KOPT-K1 (cell line): ENCODE measurements around the gene CRADD.
"Not testable (repeated sequence)": the region's sequence is repeated elsewhere in the genome, so short reads cannot be mapped to it uniquely, and the experiment has no call there.

ENCODE experiments used
- H3K27ac ChIP-seq: fragments of 200-600 bp; sonication (generic); 2 replicates; pipeline ENCODE4 v1.5.1; 2016; ENCODE audit warnings: antibody characterized with exemption, mild to moderate bottlenecking, low read depth, low read length; ENCODE audit not compliant: poor library complexity, severe bottlenecking
- H3K36me3 ChIP-seq: fragments of 200-600 bp; sonication (generic); 2 replicates; pipeline ENCODE4 v1.5.1; 2017; ENCODE audit warnings: antibody characterized with exemption, mild to moderate bottlenecking, low read length, moderate library complexity; ENCODE audit not compliant: insufficient read depth
- H3K9me3 ChIP-seq: fragments of 200-600 bp; sonication (generic); 2 replicates; pipeline ENCODE4 v1.5.1; 2017; ENCODE audit warnings: antibody characterized with exemption, low read length, mild to moderate bottlenecking; ENCODE audit not compliant: insufficient read depth, poor library complexity, severe bottlenecking

CRADD gene

DNA sequence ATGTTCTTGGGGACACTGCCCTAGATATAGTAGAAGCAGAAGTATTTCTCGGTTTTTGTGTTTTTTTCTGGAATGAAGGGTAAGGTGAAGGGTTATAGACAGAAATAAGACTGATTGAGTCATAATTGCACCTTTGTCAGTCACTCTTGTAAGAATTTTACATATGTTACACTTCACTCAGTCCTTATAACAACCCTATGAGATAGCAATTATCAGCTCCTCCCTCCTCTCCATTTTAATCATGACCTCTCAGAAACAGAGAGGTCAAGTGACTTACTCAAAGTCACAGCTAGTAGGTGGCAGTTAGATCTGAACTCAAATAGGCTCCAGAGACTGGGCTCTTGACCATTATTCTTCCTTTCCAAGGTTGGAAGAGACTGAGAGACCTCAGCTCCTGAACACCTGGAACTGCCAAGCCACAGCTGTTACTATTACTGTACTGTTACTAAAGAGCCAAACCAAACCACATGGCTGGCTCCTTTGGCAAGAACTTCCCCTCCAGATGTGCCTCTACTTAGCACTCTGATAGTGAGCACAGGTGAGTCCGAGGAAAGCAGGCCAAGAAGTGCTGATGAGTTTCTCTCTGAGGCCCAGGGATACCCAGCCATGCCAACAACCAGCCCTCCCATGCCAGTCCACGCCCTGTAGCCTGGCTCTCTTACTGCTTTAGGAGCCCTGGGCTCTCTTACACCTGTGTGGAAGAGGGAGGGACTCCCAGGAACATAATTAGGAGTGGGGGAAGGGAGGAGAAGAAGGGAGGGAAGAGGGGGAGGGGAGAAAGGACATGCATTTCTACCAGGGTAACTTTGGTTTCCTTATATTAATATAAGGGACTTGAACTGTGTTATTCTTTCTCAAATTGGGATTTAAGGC, 121.3 kb downstream of the CRADD start:
- no peaks in the 10 kb centered on the region for H3K36me3 ChIP-seq
- no peak overlapping the region for H3K27ac ChIP-seq
- no peaks in the 10 kb centered on the region for H3K9me3 ChIP-seq

DNA sequence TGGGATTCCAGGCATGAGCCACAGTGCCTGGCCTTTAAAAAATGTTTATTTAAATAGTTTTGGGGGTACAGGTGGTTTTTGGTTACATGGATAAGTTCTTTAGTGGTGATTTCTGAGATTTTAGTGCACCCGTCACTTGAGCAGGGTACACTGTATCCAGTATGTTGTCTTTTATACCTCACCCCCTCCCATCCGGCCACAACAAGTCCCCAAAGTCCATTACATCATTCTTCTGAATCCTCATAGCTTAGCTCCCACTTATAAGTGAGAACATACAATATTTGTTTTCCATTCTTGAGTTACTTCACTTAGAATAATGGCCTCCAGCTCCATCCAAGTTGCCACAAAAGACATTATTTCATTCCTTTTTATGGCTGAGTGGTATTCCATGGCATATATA, 124.5 kb downstream of the CRADD start:
- not testable (repeated sequence) for H3K27ac ChIP-seq, H3K36me3 ChIP-seq, H3K9me3 ChIP-seq

DNA sequence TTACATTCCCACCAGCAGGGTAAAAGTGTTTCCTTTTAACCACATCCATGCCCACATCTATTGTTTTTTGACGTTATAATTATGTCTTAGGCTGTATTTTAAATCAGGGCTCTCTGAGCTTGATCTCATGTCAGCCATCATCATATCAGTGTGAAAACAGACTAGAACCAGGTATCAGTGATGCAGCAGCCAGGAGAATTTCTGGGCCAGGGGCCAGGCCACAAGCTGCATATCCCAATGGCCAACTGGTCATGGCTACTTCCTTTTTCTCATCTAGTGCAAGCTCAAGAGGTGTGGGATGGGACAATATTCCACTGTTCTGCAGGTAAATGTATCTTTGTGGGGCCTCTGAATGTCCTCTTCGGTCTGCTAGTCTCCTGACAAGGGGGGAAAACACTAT, 125.1 kb downstream of the CRADD start:
- no peaks in the 10 kb centered on the region for H3K9me3 ChIP-seq
- no peaks in the 10 kb centered on the region for H3K36me3 ChIP-seq
- H3K27ac ChIP-seq, result no peak overlapping the region

DNA sequence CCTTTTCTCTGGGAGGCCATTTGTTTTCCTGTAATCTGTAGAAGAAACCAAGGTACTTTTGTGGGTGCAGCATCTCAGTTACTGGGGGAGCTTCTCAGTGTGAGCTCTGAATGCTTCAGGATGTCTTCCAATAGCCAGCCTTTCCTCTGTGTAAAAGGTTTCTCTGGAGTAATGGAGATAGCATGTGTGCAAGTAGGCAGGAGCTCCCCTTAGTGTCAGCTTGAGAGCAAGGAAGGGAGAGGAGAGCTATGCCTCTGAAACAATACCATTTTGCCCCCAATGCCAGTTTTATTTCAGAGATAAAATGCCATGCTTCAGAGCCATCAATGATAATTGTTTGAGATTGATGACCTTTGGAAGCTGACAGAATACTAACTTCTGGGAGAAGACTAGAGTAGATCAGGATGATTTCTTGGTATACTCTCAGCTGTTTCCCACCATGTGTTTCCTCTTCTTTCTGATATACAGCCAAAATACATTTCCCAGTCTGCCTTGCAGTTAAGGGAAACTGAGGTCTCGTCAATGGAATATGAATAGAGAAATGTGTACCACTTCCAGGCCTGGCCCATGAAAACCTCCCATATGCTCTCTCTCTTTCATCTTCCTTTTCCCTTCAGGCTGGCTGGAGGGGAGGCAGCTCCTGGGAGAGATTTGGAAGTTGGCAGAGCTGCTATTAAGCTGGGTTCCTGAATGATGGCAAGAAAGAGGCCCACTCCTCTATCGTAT, 125.7 kb downstream of the CRADD start:
- no peaks in the 10 kb centered on the region for H3K36me3 ChIP-seq
- no peaks in the 10 kb centered on the region for H3K9me3 ChIP-seq
- no peak overlapping the region for H3K27ac ChIP-seq

DNA sequence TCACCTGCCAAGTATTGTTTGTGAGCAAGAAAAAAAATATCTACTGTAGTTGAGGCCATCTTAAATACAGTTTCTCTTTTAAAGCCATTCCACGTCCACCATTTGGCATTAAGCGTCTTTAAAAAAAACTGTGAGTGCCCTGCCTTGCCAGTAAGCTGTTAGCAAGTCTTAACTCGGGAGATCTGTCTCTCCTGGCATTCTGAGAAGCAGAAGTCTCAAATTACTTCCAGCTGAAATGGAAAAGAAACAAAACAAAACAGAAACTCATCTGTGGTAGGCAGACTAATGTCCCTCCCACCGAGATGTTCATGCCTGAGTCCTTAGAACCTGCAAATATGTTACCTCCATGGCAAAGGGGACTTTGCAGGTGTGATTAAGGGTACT, 126.2 kb downstream of the CRADD start:
- Histone ChIP-seq H3K27ac (no peak overlapping the region), H3K36me3 (no peaks in the 10 kb centered on the region), H3K9me3 (no peaks in the 10 kb centered on the region)

DNA sequence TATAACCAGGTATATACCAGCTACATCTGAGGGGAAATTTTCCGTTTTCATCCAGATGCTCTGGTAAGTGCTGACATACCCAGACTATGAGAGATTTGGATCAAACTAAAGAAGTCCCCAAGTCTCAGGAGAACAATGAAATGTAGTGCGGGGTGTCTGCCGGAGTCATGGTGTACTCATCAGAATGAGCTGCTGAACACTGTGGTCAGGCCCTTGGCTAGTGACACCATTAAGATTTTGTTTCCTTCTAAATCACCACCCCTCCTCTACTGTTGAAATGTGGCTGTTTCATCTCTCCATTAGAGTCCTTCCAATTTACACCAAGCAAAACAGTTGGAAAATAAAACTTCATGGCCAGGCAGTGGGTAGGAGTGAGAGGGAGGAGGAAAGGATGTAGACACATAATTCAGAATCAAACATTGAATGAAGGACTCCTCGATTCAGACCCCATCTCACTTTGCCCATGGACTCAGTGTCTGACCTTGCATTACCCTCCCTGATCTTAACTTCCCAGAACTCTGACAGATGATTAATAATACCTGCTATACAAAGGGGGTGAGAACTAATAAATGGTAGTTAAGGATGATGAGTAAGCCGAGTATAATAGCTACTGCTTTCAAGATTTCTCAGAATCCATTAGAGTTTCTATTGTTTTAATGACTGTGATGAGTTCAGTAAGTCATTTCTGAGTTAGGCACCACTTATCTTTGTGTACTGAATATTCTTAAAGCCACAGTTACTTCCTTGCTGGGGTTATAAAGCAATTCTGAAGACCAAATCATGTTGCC, 127.4 kb downstream of the CRADD start:
- Histone ChIP-seq H3K27ac (no peak overlapping the region), H3K36me3 (no peaks in the 10 kb centered on the region)

DNA sequence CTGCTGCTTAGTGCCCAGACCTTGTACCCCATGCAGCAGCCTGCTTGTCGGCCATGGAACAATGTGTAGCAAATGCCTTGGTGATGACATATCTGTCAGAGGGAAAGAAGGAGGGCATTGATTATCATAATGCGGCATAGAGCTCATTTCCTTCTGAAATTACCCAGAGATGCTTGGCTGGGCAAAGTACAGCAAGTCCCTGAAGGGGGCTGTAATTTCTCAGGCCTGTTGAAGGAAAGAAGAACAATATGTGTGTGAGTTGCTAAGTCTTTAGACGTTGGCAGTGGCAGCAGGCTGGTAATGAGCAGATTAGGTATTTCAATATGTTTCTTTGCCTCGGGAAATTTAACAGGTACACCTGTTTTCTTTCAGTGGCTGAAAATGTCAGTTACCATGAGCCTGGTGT, 128.6 kb downstream of the CRADD start:
- H3K27ac ChIP-seq, result no peak overlapping the region
- H3K36me3 ChIP-seq, result no peaks in the 10 kb centered on the region

More for the DNA sequence above, 127.4 kb downstream of the CRADD start:
- H3K9me3 ChIP-seq, result no peaks in the 10 kb centered on the region

DNA sequence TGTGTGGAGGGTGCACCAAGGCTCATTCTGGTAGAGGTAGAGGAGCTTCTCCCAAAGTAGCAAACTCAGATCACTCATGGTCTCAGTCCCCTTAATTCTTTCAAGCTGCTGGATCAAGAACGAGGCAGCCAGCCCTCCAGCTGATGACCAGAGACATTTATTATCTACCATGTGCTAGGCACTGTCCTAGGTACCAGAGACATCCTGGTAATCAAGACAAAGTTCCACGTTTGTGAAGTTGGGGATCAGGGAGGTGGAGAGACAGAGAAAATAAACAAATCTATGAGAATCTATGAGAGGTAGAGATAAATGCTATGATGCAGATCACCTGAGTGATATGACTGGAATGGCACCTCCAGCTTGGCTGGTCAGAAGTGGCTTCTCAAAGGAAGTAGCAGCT, 130.2 kb downstream of the CRADD start:
- Histone ChIP-seq H3K9me3 (no peaks in the 10 kb centered on the region), H3K27ac (no peak overlapping the region), H3K36me3 (no peaks in the 10 kb centered on the region)

More for the DNA sequence above, 128.6 kb downstream of the CRADD start:
- no peaks in the 10 kb centered on the region for H3K9me3 ChIP-seq

DNA sequence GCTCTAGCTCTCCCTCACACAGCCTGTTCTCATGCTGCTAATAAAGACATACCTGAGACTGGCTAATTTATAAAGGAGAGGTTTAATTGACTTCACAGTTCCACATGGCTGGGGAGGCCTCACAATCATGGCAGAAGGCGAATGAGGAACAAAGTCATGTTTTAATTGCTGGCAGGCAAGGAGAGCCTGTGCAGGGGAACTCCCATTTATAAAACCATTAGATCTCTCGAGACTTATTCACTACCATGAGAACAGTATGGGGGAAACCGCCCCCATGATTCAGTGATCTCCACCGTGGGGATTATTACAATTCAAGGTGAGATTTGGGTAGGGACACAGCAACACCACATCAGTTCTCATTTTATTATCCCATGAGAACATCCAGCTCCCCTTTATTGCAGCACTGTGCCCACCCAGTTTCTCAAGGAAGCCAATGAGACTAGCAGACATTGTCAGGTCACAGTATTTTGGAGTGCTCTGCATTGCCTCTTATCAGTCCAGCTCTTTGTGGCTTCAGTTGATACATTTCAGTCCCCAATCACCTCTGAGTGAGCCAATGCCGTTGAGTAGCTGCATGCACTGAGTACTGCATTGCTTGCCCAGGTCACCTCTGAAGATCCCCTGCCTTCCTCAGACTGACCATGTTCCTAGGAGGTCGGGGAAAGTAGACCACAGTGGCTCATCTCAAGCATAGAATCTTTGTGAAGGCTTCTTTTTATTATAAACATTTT, 131.2 kb downstream of the CRADD start:
- Histone ChIP-seq H3K9me3 (no peaks in the 10 kb centered on the region), H3K36me3 (no peaks in the 10 kb centered on the region), H3K27ac (no peak overlapping the region)

DNA sequence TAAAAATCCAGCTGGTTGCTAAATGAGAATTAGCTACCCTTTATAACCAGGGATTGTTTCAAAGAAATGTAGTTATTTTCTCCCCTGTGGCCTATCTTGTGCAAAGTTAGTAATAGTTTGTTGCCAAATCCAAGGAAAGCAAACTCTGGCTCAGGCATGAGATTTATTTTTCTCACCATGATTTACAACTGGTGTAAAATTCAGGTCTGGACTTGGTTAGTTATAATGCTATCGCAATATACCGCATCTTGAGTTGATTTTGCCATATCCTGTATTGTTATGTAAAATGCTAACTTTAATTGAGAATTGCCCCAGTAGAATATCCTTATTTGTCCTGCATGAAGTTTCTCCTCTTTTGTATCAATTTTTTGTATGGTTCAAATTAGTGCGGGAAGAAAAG, 135.5 kb downstream of the CRADD start:
- Histone ChIP-seq H3K27ac (no peak overlapping the region), H3K36me3 (no peaks in the 10 kb centered on the region), H3K9me3 (no peaks in the 10 kb centered on the region)

DNA sequence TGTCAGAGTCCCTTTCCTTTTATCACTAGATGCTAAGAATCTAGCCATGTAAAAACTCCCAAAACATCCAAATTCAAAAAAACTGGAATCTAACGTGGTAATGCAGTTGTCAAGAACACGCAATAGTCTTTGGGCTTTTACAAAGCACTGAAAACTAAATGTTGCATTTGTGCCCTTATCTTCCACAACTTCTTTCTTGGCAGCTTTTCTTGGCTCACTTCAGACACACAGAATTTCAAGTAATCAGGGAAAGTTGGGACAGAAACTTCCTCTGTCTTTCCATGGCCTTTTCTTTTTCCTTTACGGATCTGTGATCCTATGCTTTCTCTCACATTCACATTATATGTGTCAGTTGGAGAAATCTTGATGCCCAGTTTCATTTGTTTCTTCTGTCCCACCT, 136.0 kb downstream of the CRADD start:
- Histone ChIP-seq H3K27ac (no peak overlapping the region), H3K36me3 (no peaks in the 10 kb centered on the region), H3K9me3 (no peaks in the 10 kb centered on the region)

DNA sequence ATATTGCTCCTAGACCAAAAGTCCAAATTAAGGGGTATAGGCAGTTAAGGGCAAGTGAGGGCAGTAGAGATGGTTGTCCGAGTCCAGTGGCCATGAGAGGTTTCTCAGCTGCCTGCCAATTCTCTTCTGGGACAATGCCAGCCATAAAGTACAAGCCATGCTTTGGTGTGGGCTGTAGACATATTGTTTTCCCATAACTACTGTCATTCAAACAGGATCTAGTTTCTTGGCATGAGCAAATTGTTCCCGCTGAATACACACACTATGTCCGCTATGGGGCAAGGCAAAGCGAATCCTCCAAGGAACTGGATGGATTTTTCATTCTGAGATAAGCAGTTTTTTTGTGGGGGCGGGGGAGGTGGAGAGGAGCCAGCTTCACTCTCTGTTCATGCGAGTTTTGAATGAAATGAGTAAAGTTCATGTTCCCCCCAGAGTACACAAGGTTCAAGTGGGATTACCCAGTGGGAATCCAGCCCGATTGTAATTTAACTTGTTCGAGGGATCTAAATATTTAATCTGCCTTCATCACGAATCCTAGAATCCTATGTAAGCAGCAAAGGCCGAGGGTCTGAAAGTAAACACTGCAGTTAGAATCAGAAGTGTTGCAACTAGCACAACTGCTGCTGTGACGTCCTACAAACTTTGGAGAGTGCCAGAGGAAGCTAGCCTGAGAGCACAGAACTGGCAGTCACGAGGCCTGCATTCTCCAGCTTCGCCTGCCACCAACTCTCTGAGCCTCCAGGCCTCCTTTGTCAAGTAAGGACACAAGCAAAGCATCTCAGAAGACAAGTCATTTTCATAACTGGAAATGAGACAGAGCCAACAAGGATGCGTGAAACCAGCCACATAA, 137.0 kb downstream of the CRADD start:
- no peaks in the 10 kb centered on the region for H3K36me3 ChIP-seq
- no peaks in the 10 kb centered on the region for H3K9me3 ChIP-seq
- H3K27ac ChIP-seq, result no peak overlapping the region

DNA sequence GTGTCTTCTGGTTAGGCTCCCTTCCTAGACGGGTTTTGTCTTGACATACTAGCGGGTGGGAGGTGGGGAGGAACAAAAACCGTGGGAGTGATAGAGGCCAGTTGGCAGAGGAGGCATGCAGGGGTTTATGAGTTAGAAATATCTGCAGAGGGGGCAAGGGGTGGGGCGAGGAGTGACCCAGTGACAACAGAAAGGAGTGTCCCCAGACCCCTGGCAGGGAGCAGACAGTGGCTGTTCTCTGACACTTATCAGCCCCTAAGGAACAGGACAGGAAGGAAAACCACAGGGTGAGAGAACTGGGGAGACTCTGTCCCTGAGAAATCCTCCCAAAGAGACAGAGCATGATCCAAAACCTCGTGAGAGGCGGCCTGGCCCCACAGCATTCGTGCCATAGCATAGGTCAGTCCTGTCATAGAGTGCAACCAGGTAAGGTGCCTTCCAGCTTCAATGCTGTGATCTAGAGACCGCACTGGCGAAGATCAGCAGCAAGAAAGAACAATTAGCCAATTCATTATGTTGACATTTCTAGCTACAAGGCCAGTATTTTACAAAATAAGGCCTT, 141.4 kb downstream of the CRADD start:
- H3K27ac ChIP-seq, result no peak overlapping the region
- H3K9me3 ChIP-seq, result no peaks in the 10 kb centered on the region

DNA sequence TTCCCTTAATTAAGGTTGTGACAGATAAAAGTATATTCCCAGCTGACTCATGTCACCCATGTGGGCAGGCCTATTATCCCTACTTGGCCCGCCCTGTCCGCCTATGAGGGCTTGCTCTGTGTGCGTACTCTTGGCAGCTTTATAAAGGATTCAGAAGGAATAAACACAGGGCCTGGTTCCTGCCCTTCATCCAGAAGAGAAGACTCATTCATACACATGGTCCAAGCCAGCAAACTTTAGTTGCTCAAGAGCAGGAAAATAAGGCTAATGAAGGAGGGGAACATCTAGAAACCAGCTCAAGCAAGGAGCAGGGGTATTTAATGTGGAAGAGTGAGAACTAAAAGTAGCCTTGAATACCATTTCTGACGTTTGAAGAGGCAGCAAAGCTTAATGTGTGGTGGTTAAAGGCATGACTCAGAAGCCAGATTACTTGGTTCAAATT, 141.9 kb downstream of the CRADD start:
- Histone ChIP-seq H3K36me3 (no peaks in the 10 kb centered on the region), H3K9me3 (no peaks in the 10 kb centered on the region), H3K27ac (no peak overlapping the region)

More for the DNA sequence above, 141.4 kb downstream of the CRADD start:
- no peaks in the 10 kb centered on the region for H3K36me3 ChIP-seq
